ENCODE data around the gene RIOX2. TPM values are rescaled to one million over a fixed set of nuclear protein-coding genes. Genes with fewer than 3 reads are reported as not detected.

Gene RIOX2
- total RNA-seq, 1 donor from 2014 or later: 21.3 TPM

DNA sequence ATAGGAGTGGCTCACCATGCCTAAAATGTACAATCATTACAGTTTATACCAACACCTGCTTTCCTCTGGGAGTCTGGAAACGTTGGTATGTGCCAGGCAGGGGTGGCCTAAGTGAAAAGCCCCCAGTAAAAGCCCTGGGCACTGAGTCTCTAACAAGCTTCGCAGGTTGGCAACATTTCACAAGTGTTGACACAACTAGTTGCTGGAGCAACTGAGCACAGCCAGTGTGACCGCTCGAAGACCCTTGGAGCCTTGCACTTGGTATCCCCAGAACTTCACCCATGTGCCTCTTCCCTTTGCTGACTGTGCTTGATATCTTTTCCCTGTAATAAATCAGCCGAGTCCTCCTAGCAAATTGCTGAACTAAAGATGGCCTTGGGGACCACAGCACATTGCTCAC lies 2.7 kb downstream of the RIOX2 start:
- DNase-seq (ENCODE audit: low spot score in 2 of 2): no peak
- H3K4me3 ChIP-seq: no peak overlapping the region
- H3K27me3 ChIP-seq: no peaks in the 10 kb centered on the region
- TF ChIP-seq, protein P1, sequence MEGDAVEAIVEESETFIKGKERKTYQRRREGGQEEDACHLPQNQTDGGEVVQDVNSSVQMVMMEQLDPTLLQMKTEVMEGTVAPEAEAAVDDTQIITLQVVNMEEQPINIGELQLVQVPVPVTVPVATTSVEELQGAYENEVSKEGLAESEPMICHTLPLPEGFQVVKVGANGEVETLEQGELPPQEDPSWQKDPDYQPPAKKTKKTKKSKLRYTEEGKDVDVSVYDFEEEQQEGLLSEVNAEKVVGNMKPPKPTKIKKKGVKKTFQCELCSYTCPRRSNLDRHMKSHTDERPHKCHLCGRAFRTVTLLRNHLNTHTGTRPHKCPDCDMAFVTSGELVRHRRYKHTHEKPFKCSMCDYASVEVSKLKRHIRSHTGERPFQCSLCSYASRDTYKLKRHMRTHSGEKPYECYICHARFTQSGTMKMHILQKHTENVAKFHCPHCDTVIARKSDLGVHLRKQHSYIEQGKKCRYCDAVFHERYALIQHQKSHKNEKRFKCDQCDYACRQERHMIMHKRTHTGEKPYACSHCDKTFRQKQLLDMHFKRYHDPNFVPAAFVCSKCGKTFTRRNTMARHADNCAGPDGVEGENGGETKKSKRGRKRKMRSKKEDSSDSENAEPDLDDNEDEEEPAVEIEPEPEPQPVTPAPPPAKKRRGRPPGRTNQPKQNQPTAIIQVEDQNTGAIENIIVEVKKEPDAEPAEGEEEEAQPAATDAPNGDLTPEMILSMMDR (IDR thresholded peaks at IDR 0.05): no peak
- H3K27ac ChIP-seq: no peak overlapping the region
- no peaks in the 10 kb centered on the region for H3K9me3 ChIP-seq
- peaks cover 0 to 8% of the 10 kb centered on the region in 2 donors for H3K4me1 ChIP-seq
- intact Hi-C loops (cut with DNase I): no loop called here
- peaks cover 0 to 9% of the 10 kb centered on the region in 2 donors for H3K36me3 ChIP-seq

- TF ChIP-seq, protein P1 (IDR thresholded peaks at IDR 0.05): no peak
- Histone ChIP-seq H3K27me3 (no peaks in the 10 kb centered on the region), H3K4me1 (peaks cover 0 to 8% of the 10 kb centered on the region in 2 donors), H3K36me3 (peaks cover 0 to 9% of the 10 kb centered on the region in 2 donors), H3K4me3 (no peak overlapping the region), H3K27ac (no peak overlapping the region), H3K9me3 (no peaks in the 10 kb centered on the region)
- no peak for DNase-seq (ENCODE audit: low spot score in 2 of 2)
- intact Hi-C loops (cut with DNase I): no loop called here
Observed at GRCh38 chr3:97968376-97968775, 3.9 kb downstream of the RIOX2 start.

- H3K4me1 ChIP-seq: peaks cover 0 to 8% of the 10 kb centered on the region in 2 donors
- no peaks in the 10 kb centered on the region for H3K9me3 ChIP-seq
- intact Hi-C loops (cut with DNase I): no loop called here
- no peak overlapping the region for H3K27ac ChIP-seq
- H3K4me3 ChIP-seq: no peak overlapping the region
- H3K27me3 ChIP-seq: no peaks in the 10 kb centered on the region
- H3K36me3 ChIP-seq: peaks cover 0 to 9% of the 10 kb centered on the region in 2 donors
- TF ChIP-seq, protein P1 (IDR thresholded peaks at IDR 0.05): no peak
- DNase-seq (ENCODE audit: low spot score in 2 of 2): no peak
Observed at GRCh38 chr3:97967966-97968365, 4.3 kb downstream of the RIOX2 start.

DNA sequence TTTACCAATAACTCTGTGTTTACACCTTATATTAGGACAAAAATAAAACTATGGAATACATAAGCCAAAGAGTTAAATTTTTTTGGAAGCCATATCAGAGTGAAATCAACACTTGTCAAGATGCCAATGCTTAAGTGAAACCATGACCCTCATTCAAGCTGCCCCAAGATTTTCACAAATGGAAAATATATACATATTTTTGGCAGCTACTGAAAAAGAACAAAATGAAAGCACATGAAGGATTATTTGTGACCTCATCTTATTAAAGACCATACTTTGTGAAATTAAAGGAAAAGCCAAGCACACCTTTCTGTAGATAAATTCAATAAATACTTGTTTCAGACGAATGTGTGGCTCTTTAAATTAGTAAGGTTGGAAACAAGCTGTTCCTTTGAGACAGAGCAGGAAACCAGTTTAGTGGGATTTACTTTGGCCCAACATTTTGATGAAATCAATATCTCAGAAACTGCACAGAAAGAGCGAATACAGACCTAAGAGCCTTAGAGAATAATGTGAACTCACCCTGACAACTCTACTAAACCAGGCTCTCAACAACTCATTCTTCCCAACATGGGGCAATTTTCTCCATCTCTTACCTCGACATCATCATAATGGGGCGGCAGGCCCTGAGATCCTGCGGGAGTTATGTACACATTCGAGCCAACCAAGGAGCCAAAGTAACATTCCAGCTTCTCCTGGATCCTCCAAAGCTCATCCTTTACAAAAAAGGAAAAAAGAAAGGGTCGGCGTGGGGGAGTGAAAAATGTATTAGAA lies 11.1 kb downstream of the RIOX2 start:
- Histone ChIP-seq H3K36me3 (peaks cover 0 to 15% of the 10 kb centered on the region in 2 donors), H3K4me3 (no peak overlapping the region), H3K9me3 (no peaks in the 10 kb centered on the region), H3K27ac (no peak overlapping the region), H3K4me1 (no peaks in the 10 kb centered on the region), H3K27me3 (no peaks in the 10 kb centered on the region)
- intact Hi-C loops (cut with DNase I): no loop called here
- TF ChIP-seq, protein P1 (IDR thresholded peaks at IDR 0.05): no peak
- no peak for DNase-seq (ENCODE audit: low spot score in 2 of 2)

GRCh38 chr3:97960551-97960950 lies 11.7 kb downstream of the RIOX2 start:
- intact Hi-C loops (cut with DNase I): no loop called here
- H3K27ac ChIP-seq: no peak overlapping the region
- no peak overlapping the region for H3K4me3 ChIP-seq
- TF ChIP-seq, protein P1 (IDR thresholded peaks at IDR 0.05): no peak
- H3K36me3 ChIP-seq: peaks cover 0 to 12% of the 10 kb centered on the region in 2 donors
- no peak for DNase-seq (ENCODE audit: low spot score in 2 of 2)
- no peaks in the 10 kb centered on the region for H3K27me3 ChIP-seq
- no peaks in the 10 kb centered on the region for H3K4me1 ChIP-seq
- H3K9me3 ChIP-seq: no peaks in the 10 kb centered on the region
